Measurements from ENCODE around the gene PRKCQ. TPM values are rescaled to one million over a fixed set of nuclear protein-coding genes. Genes with fewer than 3 reads are reported as not detected.

PRKCQ gene
- total RNA-seq, 1 donor, result under 0.01 TPM

DNA sequence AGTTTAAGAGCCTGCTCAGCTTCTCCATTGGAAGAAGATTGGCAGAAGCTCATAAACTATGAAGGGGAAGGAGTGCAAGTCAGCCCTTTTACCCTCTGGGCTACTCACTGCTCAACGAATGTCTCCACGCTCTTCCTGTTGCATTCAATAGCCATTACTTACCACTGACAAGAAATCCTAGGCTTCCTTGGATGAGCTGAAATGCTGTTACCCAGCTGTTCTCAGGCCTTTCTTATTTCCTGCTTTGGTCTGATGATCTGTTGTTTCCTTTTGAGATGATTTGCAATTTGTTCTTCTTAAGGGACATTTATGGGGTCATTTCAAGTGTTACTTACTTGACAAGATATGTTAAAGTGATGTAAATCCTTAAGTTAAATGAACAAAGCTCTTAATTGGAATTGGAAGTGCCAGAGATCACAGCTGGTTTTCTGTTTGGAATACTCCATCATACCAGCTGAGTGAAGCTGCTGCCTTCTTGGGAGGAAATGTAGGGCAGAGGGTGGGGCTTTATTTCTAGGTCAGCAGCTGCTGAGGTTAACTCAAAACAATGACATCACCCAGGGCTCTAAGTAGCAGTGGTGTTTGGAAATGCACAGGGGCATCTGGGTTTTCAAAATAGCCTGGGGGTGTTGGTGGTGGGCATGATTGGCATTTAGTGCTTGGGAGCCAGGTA is 170.0 kb downstream of the PRKCQ start:
- DNase-seq (ENCODE audit: low read depth), result peak; percentile 89
- no peak overlapping the region for H3K4me3 ChIP-seq (ENCODE audit: low read depth, low read length)
- TF ChIP-seq, protein P1, sequence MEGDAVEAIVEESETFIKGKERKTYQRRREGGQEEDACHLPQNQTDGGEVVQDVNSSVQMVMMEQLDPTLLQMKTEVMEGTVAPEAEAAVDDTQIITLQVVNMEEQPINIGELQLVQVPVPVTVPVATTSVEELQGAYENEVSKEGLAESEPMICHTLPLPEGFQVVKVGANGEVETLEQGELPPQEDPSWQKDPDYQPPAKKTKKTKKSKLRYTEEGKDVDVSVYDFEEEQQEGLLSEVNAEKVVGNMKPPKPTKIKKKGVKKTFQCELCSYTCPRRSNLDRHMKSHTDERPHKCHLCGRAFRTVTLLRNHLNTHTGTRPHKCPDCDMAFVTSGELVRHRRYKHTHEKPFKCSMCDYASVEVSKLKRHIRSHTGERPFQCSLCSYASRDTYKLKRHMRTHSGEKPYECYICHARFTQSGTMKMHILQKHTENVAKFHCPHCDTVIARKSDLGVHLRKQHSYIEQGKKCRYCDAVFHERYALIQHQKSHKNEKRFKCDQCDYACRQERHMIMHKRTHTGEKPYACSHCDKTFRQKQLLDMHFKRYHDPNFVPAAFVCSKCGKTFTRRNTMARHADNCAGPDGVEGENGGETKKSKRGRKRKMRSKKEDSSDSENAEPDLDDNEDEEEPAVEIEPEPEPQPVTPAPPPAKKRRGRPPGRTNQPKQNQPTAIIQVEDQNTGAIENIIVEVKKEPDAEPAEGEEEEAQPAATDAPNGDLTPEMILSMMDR (IDR thresholded peaks at IDR 0.05; ENCODE audit: insufficient read depth, low read depth, low read length), result no peak

DNA sequence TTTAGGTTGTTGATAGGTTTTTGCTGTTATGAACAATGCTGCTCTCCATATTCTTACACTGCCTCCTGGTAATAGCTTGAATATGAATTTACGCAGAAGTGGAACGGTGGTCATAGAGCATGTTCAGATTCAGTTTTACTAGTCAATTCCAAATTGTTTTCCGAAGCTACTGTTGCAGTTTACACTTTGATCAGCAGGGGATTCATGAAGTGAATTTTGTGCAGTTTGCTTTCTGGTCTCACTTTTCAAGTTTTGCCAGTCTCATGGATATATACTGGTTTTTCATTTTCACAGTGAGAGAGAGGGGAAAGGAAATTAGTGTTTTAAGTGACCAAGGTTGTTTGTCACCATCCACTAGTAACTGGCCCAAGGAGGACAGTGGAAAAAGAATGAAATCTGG is 171.3 kb downstream of the PRKCQ start:
- TF ChIP-seq, protein P1 (IDR thresholded peaks at IDR 0.05; ENCODE audit: insufficient read depth, low read depth, low read length), result peak; percentile 17
- no peak for DNase-seq (ENCODE audit: low read depth)
- no peak overlapping the region for H3K4me3 ChIP-seq (ENCODE audit: low read depth, low read length)

DNA sequence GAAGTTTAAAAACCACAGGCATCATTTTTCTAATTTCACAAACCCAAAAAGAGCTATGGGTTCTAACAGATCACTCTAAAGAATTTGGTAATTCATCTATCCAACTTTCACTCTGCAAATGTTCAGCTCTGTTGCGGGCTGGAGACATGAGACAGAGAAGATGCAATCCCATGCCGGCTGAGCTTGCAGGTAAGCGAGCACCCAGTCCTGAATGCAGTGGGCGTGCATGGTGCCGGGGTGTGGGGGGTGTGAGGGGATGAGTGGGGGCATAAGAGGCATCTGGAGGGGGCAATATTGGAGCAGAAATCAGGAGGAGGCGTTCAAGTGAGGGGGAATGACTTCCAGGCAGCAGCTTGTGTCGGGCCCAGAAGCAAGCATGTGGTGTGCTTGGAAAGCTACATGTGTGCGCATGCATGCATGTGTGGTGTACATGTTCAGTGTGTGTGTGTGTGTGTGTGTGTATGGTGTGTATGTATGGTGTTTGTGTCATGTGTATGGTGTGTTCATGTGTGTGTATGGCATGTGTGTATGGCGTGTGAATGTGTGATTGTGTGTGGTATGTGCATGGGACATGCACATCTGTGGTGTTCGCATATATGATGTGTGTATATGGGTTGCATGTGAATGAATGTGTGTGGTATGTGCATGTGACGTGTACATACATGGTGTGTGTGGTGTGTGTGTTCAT is 172.9 kb downstream of the PRKCQ start:
- TF ChIP-seq, protein P1 (IDR thresholded peaks at IDR 0.05; ENCODE audit: insufficient read depth, low read depth, low read length), result no peak
- no peak overlapping the region for H3K4me3 ChIP-seq (ENCODE audit: low read depth, low read length)

DNA sequence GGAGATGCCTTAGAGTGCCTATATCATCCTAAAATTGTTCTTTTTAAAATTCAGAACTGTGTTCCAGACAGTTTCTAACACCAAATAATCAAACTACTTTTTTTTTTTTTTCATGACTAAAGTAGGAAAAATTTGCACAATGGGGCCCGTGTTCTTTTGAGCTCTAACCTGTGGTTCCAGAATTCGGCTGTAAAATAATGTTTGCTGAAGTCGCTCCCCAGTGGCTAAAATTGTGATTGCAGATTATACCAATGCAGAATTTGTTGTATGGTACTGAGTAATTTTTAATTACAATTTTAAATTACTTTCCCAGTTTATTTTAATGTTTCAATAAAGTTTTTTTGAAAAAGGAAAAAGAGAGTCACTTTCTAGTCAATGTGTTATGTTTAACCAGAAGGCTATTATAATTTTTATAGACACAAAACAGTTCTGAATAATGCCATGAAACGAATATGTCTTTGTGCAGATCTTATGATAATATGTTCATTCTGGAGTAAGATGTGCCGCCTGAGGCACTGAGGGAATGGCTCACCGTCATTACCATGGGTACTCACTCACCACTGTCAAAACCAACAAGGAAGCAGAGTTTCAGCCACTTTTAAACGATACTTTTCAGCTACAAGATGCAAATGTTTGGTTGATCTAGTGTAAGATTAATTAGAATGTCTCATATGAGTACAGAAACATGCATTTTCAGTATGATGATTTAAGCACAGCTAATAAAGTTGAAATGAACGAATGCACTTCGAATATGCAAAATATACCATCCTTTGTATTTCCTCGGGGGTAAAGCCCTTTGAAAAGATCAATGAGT is 173.6 kb downstream of the PRKCQ start:
- DNase-seq (ENCODE audit: low read depth), result peak; percentile 26
- H3K4me3 ChIP-seq (ENCODE audit: low read depth, low read length), result no peak overlapping the region
- TF ChIP-seq, protein P1 (IDR thresholded peaks at IDR 0.05; ENCODE audit: insufficient read depth, low read depth, low read length), result peak; percentile 39

More for the DNA sequence above, 172.9 kb downstream of the PRKCQ start:
- no peak for DNase-seq (ENCODE audit: low read depth)

DNA sequence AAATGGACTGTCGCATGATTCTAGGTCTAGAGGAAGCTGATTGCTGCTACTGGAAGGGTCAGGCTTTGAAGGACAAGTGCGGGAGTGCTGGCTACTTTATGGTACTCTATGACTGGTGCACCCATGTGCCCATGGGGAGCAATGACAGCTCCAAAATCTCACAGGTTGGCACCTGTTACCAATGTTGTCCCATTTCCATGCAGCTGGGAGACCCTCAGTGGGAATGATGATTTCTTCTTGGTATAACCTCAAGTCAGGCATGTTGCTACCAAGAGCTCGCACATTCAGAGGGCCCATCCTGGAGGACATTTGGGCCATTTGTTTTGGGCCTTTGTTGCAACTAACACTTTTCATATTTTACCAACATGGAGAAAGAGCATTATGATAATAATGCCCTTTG is 174.4 kb downstream of the PRKCQ start:
- no peak overlapping the region for H3K4me3 ChIP-seq (ENCODE audit: low read depth, low read length)
- TF ChIP-seq, protein P1 (IDR thresholded peaks at IDR 0.05; ENCODE audit: insufficient read depth, low read depth, low read length), result no peak
- DNase-seq (ENCODE audit: low read depth), result no peak

DNA sequence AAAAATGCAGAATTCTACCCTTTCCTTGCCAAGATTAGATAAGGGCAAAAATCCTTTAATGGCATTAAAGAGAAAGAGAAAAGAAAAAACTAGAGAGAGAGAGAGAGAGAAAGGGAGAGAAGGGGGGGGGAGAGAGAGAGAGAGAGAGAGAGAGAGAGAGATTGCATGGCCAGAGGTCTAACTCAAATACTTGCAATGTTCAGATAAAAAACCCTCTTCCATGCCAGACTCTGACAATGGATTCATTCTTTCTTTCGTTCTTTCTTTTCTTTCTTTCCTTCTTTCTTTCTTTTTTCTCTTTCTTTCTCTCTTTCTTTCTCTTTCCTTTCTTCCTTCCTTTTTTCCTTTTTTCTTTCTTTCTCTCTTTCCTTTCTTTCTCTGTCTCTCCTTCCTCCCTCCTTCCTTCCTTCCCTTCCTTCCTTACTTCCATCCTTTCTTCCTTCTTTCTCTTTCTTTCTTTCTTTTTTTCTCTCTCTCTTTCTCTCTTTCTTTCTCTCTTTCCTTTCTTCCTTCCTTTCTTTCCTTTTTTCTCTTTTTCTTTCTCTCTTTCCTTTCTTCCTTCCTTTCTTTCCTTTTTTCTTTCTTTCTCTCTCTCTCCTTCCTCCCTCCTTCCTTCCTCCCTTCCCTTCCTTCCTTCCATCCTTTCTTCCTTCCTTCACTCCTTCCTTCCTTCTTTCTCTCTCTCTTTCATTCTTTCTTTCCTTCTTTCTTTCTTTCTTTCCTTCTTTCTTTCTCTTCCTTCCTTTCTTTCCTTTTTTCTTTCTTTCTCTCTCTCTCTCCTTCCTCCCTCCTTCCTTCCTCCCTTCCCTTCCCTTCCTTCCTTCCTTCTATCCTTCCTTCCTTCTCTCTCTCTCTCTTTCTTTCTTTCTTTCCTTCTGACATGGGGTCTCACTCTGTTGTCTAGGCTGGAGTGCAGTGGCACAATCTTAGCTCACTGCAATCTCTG is 175.7 kb downstream of the PRKCQ start:
- no peak overlapping the region for H3K4me3 ChIP-seq (ENCODE audit: low read depth, low read length)
- TF ChIP-seq, protein P1 (IDR thresholded peaks at IDR 0.05; ENCODE audit: insufficient read depth, low read depth, low read length), result no peak
- no peak for DNase-seq (ENCODE audit: low read depth)
